CD4-positive, CD25-positive, alpha-beta regulatory T cell (primary cell): ENCODE measurements around the gene CEP152. TPM values are rescaled to one million over a fixed set of nuclear protein-coding genes. Genes with fewer than 3 reads are reported as not detected.

Experiments
- ATAC-seq, 2 donors: fragments of 150-1000 bp; cut with Tn5 transposase; one replicate each; pipeline ENCODE4 v1.10.0; 2021; ENCODE audit warnings: low read depth in 2 of 2, moderate number of reproducible peaks in 2 of 2, moderate library complexity in 1 of 2
- DNase-seq, 3 donors: peaks; one replicate each; pipeline versions ENCODE4 v3.0.0 to v3.0.0-alpha.2; 2012 to 2022; ENCODE audit warnings: mixed read lengths in 1 of 3
- H3K27ac ChIP-seq: one replicate; pipeline ENCODE4 v1.7.0; 2013; ENCODE audit warnings: mild to moderate bottlenecking, low read length; ENCODE audit not compliant: insufficient read depth, poor library complexity, severe bottlenecking
- H3K27me3 ChIP-seq: one replicate; pipeline ENCODE4 v1.7.0; 2013; ENCODE audit warnings: low read length; ENCODE audit not compliant: control insufficient read depth, insufficient read depth
- H3K36me3 ChIP-seq: one replicate; pipeline ENCODE4 v1.7.0; 2013; ENCODE audit warnings: mild to moderate bottlenecking, low read length, moderate library complexity; ENCODE audit not compliant: control insufficient read depth, insufficient read depth
- H3K4me1 ChIP-seq: 2 replicates; pipeline ENCODE4 v1.7.0; 2013; ENCODE audit warnings: mild to moderate bottlenecking, low read length; ENCODE audit not compliant: insufficient read depth, control insufficient read depth, poor library complexity, severe bottlenecking
- H3K4me3 ChIP-seq: one replicate; pipeline ENCODE4 v1.7.0; 2013; ENCODE audit warnings: low read depth, mild to moderate bottlenecking, low read length, moderate library complexity
- H3K9me3 ChIP-seq, 2 experiments: 1 replicate in 1 of 2; 2 replicates in 1 of 2; pipeline ENCODE4 v1.7.0; 2013; ENCODE audit warnings: low read length in 2 of 2, mild to moderate bottlenecking in 1 of 2, moderate library complexity in 1 of 2; ENCODE audit not compliant: control insufficient read depth in 2 of 2
- H3K27ac Mint-ChIP-seq, 3 donors: one replicate each; pipeline ENCODE4 v1.8.0; 2020 to 2022; ENCODE audit warnings: mild to moderate bottlenecking in 3 of 3, mixed read lengths in 3 of 3, moderate library complexity in 2 of 3
- H3K27me3 Mint-ChIP-seq: one replicate; pipeline ENCODE4 v1.8.0; 2022; ENCODE audit warnings: mild to moderate bottlenecking, mixed read lengths
- H3K36me3 Mint-ChIP-seq: one replicate; pipeline ENCODE4 v1.8.0; 2020; ENCODE audit warnings: mixed read lengths
- H3K4me1 Mint-ChIP-seq, 4 donors: one replicate each; pipeline ENCODE4 v1.8.0; 2020 to 2022; ENCODE audit warnings: mixed read lengths in 4 of 4, mild to moderate bottlenecking in 1 of 4
- H3K4me3 Mint-ChIP-seq, 4 donors: one replicate each; pipeline ENCODE4 v1.8.0; 2020 to 2022; ENCODE audit warnings: mild to moderate bottlenecking in 4 of 4, mixed read lengths in 4 of 4, moderate library complexity in 3 of 4
- H3K9me3 Mint-ChIP-seq, 7 donors: one replicate each; pipeline ENCODE4 v1.8.0; 2020 to 2022; ENCODE audit warnings: mixed read lengths in 7 of 7, mild to moderate bottlenecking in 3 of 7, moderate library complexity in 2 of 7
- polyA plus RNA-seq, 4 donors: library from polyadenylated mRNA; unstranded; fragments of 300-500 nt; fragmentation: Illumina TruSeq; gene quantifications; one replicate each; pipeline ENCODE4 v1.2.3, GENCODE V29; 2021
- total RNA-seq: library from RNA; stranded (reverse); gene quantifications from one replicate; pipeline ENCODE4 v1.2.3, GENCODE V29; 2022

CEP152 gene
- total and polyA plus RNA-seq, 5 donors from 2014 or later: 3.4 to 15.8 (median 4.0) TPM

GRCh38 chr15:48712546-48712945 is 98.3 kb downstream of the CEP152 start:
- Histone ChIP-seq H3K27ac (no peak overlapping the region), H3K9me3 (peaks cover 3 to 7% of the 10 kb centered on the region in 2 experiments), H3K4me1 (no peaks in the 10 kb centered on the region), H3K4me3 (no peak overlapping the region), H3K36me3 (no peaks in the 10 kb centered on the region), H3K27me3 (no peaks in the 10 kb centered on the region)
- peaks cover 5% of the 10 kb centered on the region for H3K36me3 Mint-ChIP-seq
- no peaks in the 10 kb centered on the region for H3K4me1 Mint-ChIP-seq
- ATAC-seq (no peak), DNase-seq (no peak)
- peaks cover 11% of the 10 kb centered on the region for H3K27me3 Mint-ChIP-seq
- no peak overlapping the region for H3K27ac Mint-ChIP-seq
- peaks cover 1 to 30% (median 6%) of the 10 kb centered on the region in 7 donors for H3K9me3 Mint-ChIP-seq
- H3K4me3 Mint-ChIP-seq: no peak overlapping the region

- H3K9me3 ChIP-seq: peaks cover 3 to 5% of the 10 kb centered on the region in 2 experiments
- H3K4me3 ChIP-seq: no peak overlapping the region
- DNase-seq: no peak
- H3K4me1 ChIP-seq: no peaks in the 10 kb centered on the region
- H3K27ac Mint-ChIP-seq: no peak overlapping the region
- H3K36me3 ChIP-seq: no peaks in the 10 kb centered on the region
- H3K4me3 Mint-ChIP-seq: no peak overlapping the region
- peaks cover 16% of the 10 kb centered on the region for H3K27me3 Mint-ChIP-seq
- H3K9me3 Mint-ChIP-seq: peaks cover 1 to 28% (median 9%) of the 10 kb centered on the region in 7 donors
- H3K27me3 ChIP-seq: no peaks in the 10 kb centered on the region
- no peaks in the 10 kb centered on the region for H3K4me1 Mint-ChIP-seq
- H3K27ac ChIP-seq: no peak overlapping the region
- no peak for ATAC-seq
- peaks cover 5% of the 10 kb centered on the region for H3K36me3 Mint-ChIP-seq
Observed at GRCh38 chr15:48710952-48711495, 99.8 kb downstream of the CEP152 start.

- H3K4me3 ChIP-seq: no peak overlapping the region
- H3K27ac ChIP-seq: no peak overlapping the region
- no peaks in the 10 kb centered on the region for H3K27me3 ChIP-seq
- H3K9me3 ChIP-seq: peaks cover 0 to 3% of the 10 kb centered on the region in 2 experiments
- Mint-ChIP-seq H3K4me1 (no peaks in the 10 kb centered on the region), H3K4me3 (no peak overlapping the region), H3K27ac (no peak overlapping the region), H3K36me3 (no peaks in the 10 kb centered on the region), H3K27me3 (peaks cover 19% of the 10 kb centered on the region), H3K9me3 (peaks cover 5 to 37% (median 10%) of the 10 kb centered on the region in 7 donors)
- DNase-seq (no peak), ATAC-seq (no peak)
- no peaks in the 10 kb centered on the region for H3K36me3 ChIP-seq
- no peaks in the 10 kb centered on the region for H3K4me1 ChIP-seq
Observed at GRCh38 chr15:48708641-48709040, 102.2 kb downstream of the CEP152 start.

GRCh38 chr15:48705381-48705780 is 105.5 kb downstream of the CEP152 start:
- no peaks in the 10 kb centered on the region for H3K4me1 ChIP-seq
- no peaks in the 10 kb centered on the region for H3K27me3 ChIP-seq
- H3K9me3 ChIP-seq: peaks cover 0 to 3% of the 10 kb centered on the region in 2 experiments
- Mint-ChIP-seq H3K27me3 (peaks cover 14% of the 10 kb centered on the region), H3K36me3 (no peaks in the 10 kb centered on the region), H3K27ac (no peak overlapping the region), H3K4me1 (no peaks in the 10 kb centered on the region), H3K4me3 (no peak overlapping the region), H3K9me3 (peaks cover 5 to 36% (median 10%) of the 10 kb centered on the region in 7 donors)
- no peak overlapping the region for H3K27ac ChIP-seq
- no peaks in the 10 kb centered on the region for H3K36me3 ChIP-seq
- DNase-seq (no peak), ATAC-seq (no peak)
- no peak overlapping the region for H3K4me3 ChIP-seq

GRCh38 chr15:48703544-48703943 is 107.3 kb downstream of the CEP152 start:
- no peak overlapping the region for H3K27ac ChIP-seq
- H3K36me3 ChIP-seq: no peaks in the 10 kb centered on the region
- Mint-ChIP-seq H3K4me1 (no peaks in the 10 kb centered on the region), H3K27ac (no peak overlapping the region), H3K9me3 (peaks cover 4 to 31% (median 5%) of the 10 kb centered on the region in 7 donors), H3K27me3 (peaks cover 8% of the 10 kb centered on the region), H3K36me3 (no peaks in the 10 kb centered on the region), H3K4me3 (no peak overlapping the region)
- H3K4me1 ChIP-seq: no peaks in the 10 kb centered on the region
- peaks cover 0 to 3% of the 10 kb centered on the region in 2 experiments for H3K9me3 ChIP-seq
- no peak overlapping the region for H3K4me3 ChIP-seq
- DNase-seq: no peak
- no peak for ATAC-seq
- H3K27me3 ChIP-seq: no peaks in the 10 kb centered on the region

- Mint-ChIP-seq H3K27me3 (peaks cover 8% of the 10 kb centered on the region), H3K4me3 (no peak overlapping the region), H3K36me3 (no peaks in the 10 kb centered on the region), H3K9me3 (peaks cover 0 to 27% (median 5%) of the 10 kb centered on the region in 7 donors), H3K4me1 (peaks cover 0 to 2% (median 0%) of the 10 kb centered on the region in 4 donors), H3K27ac (no peak overlapping the region)
- H3K9me3 ChIP-seq: peaks cover 0 to 3% of the 10 kb centered on the region in 2 experiments
- no peaks in the 10 kb centered on the region for H3K27me3 ChIP-seq
- H3K4me1 ChIP-seq: no peaks in the 10 kb centered on the region
- DNase-seq: no peak
- no peak for ATAC-seq
- no peak overlapping the region for H3K4me3 ChIP-seq
- no peaks in the 10 kb centered on the region for H3K36me3 ChIP-seq
- H3K27ac ChIP-seq: no peak overlapping the region
Observed at GRCh38 chr15:48702569-48703236, 108.2 kb downstream of the CEP152 start.

DNA sequence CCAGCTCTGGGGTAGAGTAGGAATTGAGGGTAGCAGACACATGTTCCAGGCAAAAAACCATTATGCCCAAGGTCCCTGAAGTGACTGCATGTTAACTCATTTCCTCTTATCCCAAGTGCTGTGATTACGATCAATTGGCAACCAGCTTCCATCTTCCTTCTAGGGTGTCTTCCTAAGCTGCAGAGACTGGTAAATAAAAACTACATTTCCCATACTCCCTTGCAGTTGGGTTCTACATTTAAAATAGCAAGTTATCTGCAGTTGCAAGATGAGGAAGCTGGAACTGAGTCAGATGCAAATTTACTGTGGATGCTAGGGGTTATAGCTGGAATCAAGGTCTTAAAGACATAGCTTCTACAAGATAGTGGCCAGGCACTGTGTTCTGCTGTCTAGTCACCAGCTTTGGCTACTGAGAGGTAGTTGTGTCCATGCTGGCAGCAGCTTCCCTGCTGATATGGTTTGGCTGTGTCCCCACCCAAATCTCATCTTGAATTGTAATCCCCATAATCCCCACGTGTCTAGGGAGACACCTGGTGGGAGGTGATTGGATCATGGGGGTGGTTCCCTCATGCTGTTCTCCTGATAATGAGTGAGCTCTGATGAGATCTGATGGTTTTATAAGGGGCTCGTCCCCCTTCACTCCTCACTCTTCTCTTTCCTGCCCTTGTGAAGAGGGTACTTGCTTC is 114.1 kb downstream of the CEP152 start:
- H3K4me3 ChIP-seq: no peak overlapping the region
- H3K27me3 ChIP-seq: no peaks in the 10 kb centered on the region
- Mint-ChIP-seq H3K9me3 (peaks cover 0 to 2% (median 0%) of the 10 kb centered on the region in 7 donors), H3K4me1 (peaks cover 0 to 2% (median 0%) of the 10 kb centered on the region in 4 donors), H3K36me3 (no peaks in the 10 kb centered on the region), H3K4me3 (no peak overlapping the region), H3K27me3 (peaks cover 7% of the 10 kb centered on the region), H3K27ac (no peak overlapping the region)
- no peaks in the 10 kb centered on the region for H3K36me3 ChIP-seq
- no peaks in the 10 kb centered on the region for H3K4me1 ChIP-seq
- DNase-seq: peak in 1 of 3 donors; percentile 5
- no peak overlapping the region for H3K27ac ChIP-seq
- no peaks in the 10 kb centered on the region for H3K9me3 ChIP-seq
- no peak for ATAC-seq
